Stimulated activated CD8-positive, alpha-beta memory T cell treated with anti-CD3 and anti-CD28 coated beads, Interleukin-15, amount 100 ng/mL, for 48 hours (primary cell): ENCODE measurements around the gene TNFRSF19.
"Not testable (repeated sequence)": the region's sequence is repeated elsewhere in the genome, so short reads cannot be mapped to it uniquely, and the experiment has no call there.

ENCODE experiments used
- DNase-seq, 2 donors: peaks; one replicate each; pipeline ENCODE4 v3.0.0-alpha.2; 2020; ENCODE audit warnings: low read depth in 2 of 2

Gene TNFRSF19, protein sequence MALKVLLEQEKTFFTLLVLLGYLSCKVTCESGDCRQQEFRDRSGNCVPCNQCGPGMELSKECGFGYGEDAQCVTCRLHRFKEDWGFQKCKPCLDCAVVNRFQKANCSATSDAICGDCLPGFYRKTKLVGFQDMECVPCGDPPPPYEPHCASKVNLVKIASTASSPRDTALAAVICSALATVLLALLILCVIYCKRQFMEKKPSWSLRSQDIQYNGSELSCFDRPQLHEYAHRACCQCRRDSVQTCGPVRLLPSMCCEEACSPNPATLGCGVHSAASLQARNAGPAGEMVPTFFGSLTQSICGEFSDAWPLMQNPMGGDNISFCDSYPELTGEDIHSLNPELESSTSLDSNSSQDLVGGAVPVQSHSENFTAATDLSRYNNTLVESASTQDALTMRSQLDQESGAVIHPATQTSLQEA

DNA sequence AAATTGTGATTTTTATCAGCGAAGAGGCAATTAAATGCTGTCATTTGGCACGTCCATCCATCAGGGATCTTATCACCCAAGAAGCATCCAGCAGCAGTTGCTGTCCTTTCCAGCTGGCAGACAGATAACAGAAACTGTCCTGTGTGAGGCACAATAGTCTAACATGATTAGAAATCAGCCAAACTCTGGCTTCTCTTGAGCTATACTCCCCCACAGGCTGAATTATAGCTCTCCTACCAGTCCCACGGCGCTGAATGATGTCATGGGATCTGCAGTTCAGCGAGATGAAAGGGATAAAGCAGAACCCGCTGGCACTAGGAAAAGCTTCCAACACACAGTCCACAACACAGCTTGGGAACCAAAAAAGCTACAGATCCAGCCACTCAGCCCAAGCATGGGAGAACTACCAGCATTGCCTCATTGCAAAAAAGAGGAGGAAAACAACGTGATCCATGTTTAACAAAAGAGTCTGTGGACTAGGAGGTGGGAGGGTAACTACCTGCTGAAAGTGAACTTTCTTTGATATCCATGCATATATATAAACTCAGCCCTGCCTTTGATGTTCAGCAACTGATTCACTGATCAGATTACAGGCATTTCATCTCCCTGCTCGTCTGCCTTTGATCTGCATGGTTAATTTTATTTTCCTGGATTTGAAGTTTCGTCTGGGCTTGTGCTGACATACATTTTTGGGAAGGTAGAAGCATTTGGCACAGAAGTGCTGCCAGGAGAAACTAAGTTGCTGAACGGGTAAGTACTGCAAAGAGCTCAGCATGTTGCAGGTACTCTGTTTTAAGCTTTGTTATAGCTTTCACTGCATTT lies at the start of gene TNFRSF19:
TSS of gene TNFRSF19 (plus strand) at position 314 of the 822 bp plus-strand sequence. CDS start 19,772 bp downstream, outside the sequence.
- DNase-seq, result no peak

DNA sequence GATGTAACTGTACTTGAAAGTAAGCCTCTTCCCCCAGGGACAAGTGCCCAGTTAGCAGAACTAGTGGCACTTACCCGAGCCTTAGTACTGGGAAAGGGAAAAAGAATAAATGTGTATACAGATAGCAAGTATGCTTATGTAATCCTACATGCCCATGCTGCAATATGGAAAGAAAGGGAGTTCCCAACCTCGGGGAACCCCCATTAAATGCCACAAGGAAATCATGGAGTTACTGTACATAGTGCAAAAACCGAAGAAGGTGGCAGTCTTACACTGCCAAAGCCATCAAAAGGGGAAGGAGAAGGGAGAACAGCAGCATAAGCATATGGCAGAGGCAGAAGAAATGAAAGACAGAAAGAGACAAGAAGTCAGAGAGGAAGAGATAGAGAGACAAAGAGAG lies 40.3 kb upstream of the TNFRSF19 start:
- not testable (repeated sequence) for DNase-seq

DNA sequence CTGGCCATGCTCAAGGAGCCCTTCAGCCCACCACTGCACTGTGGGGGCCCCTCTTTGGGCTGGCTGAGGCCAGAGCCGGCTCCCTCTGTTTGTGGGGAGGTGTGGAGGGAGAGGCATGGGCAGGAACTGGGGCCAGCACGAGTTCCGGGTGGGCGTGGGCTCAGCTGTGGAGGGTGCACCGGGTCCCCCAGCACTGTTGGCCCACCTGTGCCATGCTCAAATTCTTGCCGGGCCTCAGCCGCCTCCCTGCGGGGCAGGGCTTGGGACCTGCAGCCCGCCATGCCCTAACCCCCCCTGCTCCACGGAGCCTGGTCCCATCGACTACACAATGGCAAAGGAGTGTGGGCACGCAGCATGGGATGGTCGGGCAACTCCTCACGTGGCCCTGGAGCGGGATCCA lies 38.8 kb upstream of the TNFRSF19 start:
- no peak for DNase-seq

DNA sequence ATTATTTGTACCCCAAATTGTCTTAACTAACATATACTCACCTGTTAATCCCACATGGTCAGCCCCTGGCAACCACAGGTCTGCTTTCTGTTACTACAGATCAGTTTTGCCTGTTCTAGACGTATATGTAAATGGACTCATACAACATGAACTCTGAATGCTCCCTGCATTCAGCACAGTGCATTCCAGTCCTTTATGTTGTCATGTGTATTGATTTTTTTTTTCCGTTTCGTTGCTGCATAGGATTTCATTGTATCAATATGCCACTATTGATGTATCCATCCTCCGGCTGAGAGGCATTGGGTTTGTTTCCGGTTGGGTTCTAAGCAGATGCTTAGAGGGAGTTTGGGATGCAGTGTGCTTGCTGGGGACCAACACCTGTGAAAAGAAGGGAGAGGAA lies 36.1 kb upstream of the TNFRSF19 start:
- DNase-seq, result no peak

DNA sequence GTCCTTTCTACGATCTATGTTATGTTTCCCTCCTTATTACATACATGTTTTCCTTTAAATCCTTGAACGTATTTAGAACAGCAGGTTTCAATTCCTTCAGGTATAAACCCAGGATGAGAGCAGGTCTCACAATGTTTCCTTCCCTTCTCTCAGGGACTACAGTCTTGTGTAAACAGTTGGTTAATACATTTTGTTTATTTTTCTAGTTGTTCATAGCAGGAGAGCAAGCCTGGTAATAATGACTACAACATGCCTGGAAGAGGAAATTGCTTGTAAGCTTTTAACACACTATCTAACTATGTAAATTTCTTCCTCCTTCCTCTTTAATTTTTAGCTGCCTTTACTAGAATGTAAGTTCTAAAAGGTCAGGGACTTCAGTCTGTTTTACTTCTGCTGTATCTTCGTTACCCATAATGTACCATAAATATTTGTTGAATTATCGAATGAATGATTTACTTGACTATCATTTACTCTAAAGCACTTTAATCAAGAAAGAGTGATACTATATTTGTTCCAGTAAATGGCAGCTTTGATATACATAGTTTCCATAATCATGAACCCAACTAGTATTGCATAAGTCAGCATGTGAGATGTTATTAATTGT lies 28.9 kb upstream of the TNFRSF19 start:
- DNase-seq, result no peak

DNA sequence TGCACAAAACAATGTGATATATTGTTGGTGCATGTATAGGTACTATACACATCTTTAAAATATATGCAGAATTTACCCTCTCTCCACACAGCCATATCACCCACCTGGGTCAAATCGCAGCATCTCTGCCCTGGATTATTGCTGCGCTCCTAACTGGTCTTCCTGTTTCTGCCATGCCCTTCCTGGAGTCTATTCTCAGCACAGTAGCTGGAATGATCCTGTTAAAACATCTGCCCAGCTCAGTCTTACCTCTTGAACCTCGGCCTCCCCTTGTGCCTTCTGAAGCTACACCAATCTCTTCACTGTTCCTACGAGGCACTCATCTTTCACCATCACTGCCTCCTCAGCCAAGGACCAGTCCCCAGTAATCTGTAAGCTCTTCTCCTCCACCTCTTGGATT lies 25.5 kb upstream of the TNFRSF19 start:
- DNase-seq, result no peak

DNA sequence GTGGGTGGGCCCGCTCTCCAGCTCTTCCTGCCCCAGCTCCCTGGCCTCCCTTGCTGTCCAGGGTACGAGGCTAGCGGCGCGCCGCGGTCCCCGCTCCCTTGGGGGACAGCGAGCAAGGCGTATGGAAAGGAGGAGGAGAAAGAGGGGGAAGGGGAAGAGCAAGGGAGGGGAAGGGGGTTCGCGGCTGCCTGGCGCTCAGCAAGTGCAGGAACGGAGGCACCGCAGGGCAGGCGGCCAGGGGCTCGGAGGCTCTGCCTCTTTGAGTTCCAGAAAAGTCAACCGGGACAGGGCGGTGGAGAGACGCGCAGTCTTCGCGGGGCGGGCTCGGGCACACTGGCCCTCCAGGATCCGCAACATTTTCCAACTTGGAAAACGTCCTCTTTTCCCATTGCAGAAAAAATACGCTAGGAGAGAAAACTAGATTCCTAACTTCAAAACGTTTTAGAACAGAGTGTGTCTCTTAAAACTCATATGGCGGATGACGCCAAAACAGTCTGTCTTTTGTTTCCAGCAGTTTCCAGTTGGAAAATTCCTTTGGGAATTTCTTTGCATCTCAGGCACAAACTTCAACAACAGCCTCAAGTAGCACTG lies 23.1 kb upstream of the TNFRSF19 start:
- no peak for DNase-seq

DNA sequence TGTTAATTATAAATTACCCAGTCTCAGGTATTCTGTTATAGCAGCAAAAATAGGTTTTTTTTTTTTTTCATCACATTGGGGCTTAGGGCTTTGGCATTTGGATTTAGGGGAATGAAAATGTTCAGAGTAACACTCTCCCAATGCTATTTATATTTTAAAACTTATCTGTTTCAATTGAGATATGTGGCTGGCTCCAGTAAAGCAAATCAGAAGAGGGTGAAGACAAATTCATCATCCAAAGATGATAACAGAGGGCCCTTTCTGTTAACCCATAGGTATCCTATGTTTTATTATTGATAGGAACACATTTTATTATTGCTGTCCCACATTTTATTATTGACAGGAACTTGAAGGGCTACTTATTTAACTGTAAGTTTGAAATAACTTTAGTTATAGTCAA lies 20.5 kb upstream of the TNFRSF19 start:
- no peak for DNase-seq

DNA sequence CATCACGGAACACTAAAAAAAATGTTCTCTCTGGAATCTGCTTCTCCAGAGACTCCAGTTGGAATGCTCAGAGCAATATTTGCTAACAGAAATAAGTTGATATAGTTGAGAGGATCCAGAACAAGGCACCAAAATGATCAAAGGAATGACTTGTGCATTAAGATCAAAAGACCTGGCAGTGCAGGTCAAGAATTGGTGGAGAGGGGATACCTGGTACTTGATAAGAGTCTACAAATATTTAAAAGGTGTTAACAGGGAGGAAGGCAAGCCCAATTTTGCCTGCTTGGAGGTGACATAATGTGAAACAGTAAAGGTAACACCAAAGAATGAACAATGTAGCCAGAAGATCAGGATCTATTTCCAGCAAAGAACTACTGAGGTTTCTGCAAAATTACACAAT lies 20.0 kb upstream of the TNFRSF19 start:
- DNase-seq, result no peak

DNA sequence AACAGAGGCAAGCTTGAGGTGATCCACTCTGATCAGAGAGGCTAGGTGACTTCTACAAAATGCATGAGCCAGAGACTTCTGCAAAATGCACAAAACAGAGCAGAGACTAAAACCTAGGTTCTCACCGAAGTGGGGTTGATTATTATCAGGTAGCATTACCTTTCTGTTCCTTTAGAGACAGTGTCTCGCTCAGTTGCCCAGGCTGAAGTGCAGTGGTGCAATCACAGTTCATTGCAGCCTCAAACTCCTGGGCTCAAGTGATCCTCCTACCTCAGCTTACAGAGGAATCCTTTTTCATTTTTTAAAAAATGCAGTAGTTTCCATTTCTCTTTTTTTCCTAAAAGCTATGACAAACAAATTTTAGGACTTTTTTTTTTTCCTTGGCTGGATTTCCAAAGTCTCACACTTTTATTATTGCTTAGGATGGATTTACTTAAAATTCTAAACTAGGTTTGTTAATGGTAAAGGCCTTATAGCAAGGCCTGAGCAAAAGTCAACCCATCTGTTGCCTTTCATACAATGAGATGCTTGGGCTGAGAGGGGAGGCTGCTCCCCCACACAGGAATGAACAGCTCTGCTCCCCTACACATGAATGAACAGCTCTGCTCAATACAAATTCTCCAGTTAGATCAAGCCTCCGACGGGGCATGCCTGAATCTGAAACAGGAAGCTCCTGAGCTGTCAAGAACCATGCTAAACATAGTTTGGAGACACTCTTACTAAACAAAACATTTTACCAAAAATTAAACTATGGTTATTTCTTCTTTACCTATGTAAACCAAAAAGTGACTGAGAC lies 18.8 kb upstream of the TNFRSF19 start:
- DNase-seq, result no peak

DNA sequence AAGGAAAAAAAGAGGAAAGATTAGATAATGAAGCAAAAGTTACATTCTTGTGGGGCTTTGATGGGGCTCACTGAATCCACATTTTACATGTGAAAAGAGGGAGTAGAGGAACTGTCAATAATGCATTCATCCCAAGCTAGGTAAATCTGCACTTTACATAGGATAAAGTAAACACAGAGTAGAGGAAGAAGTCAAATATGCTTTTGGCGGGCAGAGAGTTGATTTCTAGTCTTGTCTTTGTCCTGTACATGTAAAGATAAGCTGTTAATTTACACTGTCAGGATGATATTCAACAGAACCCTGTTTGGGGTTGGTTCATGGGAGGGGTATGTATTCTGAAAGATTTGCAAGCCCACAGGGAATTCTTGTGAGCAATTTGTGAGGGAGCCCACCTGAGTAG lies 18.0 kb upstream of the TNFRSF19 start:
- no peak for DNase-seq

DNA sequence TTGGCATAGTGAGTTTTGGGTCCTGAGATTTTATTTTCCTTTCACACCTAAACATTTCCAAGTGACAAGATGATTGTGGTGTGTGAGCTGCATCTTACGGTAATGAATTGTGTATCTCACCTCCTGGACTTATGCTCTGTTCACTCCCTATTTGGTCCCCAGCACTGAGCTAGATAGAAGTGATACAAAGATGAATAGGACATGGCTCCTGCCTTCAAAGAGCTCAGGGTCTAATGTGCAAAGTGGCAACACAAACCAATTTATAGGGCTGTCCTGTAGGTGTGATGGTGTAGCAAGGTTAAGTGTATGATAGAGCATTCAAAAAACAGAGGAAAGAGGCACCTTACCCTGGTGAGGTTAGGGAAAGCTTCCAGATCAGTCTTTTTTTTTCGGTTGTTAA lies 17.6 kb upstream of the TNFRSF19 start:
- DNase-seq, result no peak

DNA sequence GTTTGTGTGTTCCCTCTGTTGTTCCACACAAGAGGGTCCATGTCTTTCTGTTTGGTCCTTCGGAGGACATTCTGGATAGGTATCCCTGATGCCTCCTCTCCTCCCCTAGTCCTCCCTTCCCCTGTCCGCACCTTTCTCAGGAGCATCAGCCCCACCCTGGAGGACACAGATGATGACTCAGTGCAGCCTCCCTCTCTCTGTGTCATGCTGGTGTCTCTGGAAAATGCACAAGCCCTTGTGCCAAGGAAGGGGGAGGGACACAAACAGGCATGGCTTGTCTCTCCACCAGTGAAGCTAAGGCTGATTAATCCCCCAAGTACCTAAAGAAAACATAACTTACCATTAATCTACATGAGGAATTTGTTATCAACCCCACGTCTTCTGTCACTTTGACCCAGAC lies 16.2 kb upstream of the TNFRSF19 start:
- no peak for DNase-seq

DNA sequence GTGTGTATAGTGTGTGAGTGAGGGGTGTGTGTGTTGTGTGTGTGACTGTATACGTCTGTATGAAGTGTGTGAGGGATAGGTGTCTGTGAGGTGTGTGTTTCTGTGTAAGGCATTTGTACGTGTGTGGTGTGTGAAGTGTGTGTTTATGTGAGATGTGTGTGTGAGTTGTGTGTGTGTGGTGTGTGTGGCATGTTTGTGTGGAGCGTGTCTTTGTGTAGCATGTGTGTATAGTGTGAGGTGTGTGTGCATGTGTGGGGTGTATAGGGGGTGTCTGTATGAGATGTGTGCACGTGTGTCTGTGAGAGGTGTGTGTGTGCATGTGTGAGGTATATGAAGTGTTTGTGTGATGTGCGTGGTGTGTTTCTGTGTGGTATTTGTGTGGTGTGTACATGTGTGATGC lies 13.2 kb upstream of the TNFRSF19 start:
- no peak for DNase-seq

DNA sequence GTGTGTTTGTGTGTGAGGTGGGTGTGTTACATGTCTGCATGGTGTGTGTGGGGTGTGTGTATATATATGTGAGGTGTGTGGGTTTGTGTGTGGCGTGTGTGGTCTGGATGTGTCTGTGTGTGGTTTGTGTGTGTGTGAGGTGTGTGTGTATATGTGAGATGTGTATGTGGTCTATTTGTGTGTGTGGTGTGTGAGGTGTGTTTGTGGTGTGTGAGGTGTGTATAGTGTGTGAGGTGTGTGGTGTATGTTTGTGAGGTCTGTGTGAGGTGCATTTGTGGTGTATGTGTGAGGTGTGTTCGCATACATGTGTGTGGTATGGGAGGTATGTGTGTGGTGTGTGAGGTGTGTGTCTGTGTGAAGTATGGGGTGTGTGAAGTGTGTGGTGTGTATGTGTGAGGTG lies 12.5 kb upstream of the TNFRSF19 start:
- no peak for DNase-seq

DNA sequence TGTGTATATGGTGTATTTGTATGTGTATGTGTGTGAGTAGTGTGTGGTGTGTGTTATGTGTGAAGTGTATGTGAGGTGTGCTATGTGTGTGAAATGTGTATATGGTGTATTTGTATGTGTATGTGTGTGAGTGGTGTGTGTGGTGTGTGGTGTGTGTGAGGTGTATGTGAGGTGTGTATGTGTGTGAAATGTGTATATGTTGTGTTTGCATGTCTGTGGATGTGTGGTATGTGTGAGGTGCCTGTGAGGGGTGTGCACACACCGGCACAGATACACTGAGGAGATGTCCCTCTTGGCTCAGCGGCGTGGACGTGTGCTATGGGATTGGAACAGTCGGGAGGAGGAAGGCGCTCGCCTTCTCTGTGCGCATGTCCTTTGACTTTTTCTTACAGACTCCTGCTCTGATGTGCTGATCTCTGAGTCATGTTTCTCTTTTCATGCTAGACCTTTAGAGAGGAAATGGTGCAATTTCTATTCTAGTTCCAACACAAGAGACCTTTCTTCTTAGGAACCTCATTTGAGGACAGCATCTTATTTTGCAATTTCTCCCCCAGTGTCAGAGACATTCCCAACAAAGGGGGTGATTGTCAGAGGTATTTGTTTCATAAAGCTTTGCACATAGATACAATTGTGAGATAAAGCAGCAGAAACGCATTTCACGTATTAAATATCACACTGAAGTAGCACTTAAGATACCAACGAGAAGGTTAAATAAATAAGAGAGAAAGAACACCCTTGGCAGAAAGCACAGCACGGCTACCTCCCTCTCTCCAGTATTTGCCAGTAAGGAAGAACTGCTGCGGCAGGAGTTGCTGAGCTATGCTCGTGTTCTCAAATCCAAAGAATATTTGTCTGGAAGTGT lies 11.3 kb upstream of the TNFRSF19 start:
- DNase-seq, result no peak

DNA sequence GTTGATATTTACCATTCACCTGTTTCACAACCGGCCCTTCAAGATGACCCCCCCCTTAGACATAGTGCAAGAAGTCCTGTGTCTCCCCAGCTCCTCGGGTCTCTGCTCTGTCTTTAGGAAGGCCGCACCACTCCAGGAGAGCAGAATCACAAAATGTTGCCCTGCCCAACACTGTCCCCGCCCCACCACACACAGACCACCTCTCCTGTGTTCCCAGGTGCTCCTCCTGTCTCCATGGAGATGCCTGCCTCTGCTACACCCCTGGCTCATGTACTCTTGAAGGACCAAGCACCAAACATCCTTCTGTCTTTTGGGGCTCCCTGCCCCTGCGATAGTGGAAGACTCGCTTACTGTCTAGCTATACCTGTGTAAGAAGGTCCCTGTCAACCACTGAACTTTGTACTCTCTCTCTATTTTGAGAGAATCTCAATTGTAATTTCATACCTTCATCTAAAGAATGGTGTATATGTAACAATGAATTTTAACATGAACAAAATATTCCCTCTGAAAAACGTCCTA lies 9.6 kb upstream of the TNFRSF19 start:
- DNase-seq, result no peak

DNA sequence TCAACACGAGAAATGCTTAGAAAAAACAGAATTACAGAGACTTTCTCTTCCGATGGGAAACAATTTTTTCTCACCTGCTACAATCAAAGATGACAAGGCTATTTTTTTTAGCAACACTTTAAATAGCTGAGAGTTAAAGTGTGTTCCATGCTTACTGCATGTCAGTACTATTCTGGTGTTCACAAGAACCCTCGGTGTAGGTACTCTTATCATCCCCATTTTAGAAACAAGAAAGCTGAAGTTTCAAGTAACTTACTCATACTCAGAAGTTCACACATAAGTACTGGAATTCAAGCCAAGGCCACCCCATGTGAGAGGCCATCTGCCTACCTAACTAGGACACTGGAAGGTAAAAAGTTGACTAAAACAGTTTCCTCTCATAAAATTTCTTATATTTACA lies 9.0 kb upstream of the TNFRSF19 start:
- no peak for DNase-seq

DNA sequence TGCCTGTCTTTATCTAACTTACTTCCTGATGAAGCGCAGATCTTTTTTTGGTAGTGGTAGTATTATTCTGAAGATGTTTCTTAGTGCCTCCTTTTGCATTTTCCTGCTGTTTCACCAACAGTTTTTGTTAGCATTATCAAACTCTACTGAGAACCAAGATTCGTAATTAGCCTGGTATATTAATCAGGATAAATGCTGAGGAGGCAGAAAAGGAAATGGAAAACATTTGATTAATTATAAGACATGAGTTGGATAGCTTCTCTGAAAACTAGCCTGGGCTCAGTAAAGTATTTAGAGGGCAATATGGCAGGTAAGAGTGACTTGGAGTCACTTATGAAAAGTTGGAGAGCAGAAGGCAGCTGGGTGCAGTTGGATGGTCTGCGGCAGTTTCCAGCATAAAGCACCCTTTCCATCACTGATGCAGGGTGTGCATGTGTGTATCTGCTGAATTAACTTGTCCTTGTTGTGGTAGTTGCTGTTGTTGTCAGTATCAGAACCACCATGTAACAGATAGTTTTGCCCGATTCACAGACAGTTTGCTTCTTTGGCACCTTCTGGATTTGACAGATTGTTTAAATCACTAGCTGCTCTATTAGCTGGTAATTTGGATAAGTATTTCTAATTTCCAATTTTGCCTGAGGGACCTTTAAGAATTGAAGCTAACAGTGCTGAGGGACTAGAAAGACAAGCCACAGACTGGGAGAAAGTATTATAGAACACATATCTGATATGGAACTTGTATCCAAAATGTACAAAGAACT lies 6.9 kb upstream of the TNFRSF19 start:
- DNase-seq, result no peak
